ENCODE measurements around the gene AMN. TPM values are rescaled to one million over a fixed set of nuclear protein-coding genes. Genes with fewer than 3 reads are reported as not detected.

AMN gene
- total RNA-seq, 1 experiment from 2014 or later = not detected

GRCh38 chr14:102932484-102933248, 10.2 kb downstream of the AMN start:
- ChIA-PET CTCF (interaction anchor here (0.6 kb wide), 1 partner anchor 1972 kb away, joined by 4 read pairs; no protein-coding TSS in a partner anchor), POLR2A (no interaction called here)
- TF ChIP-seq CTCF (IDR thresholded peaks at IDR 0.05; ENCODE audit: unreplicated experiment) = no peak
- H3K4me1 Mint-ChIP-seq (ENCODE audit: insufficient read depth, unreplicated experiment) = peaks cover 6% of the 10 kb centered on the region
- H3K27ac Mint-ChIP-seq (ENCODE audit: low read depth, unreplicated experiment) = no peak overlapping the region
- DNase-seq (ENCODE audit: unreplicated experiment) = no peak
- H3K36me3 Mint-ChIP-seq (ENCODE audit: insufficient read depth, unreplicated experiment) = peaks cover 38% of the 10 kb centered on the region
- H3K9me3 Mint-ChIP-seq (ENCODE audit: unreplicated experiment) = no peaks in the 10 kb centered on the region
- no peaks in the 10 kb centered on the region for H3K27me3 Mint-ChIP-seq (ENCODE audit: insufficient read depth, unreplicated experiment)
- BruUV-seq (replicated peaks) = no TSS peak
- intact Hi-C loops (cut with micrococcal nuclease) = no loop called here
- no peak overlapping the region for H3K4me3 Mint-ChIP-seq (ENCODE audit: unreplicated experiment)

GRCh38 chr14:102933618-102934231, 11.3 kb downstream of the AMN start:
- H3K9me3 Mint-ChIP-seq (ENCODE audit: unreplicated experiment) = no peaks in the 10 kb centered on the region
- intact Hi-C loops (cut with micrococcal nuclease) = no loop called here
- DNase-seq (ENCODE audit: unreplicated experiment) = no peak
- H3K4me3 Mint-ChIP-seq (ENCODE audit: unreplicated experiment) = no peak overlapping the region
- ChIA-PET CTCF (no interaction called here), POLR2A (no interaction called here)
- H3K36me3 Mint-ChIP-seq (ENCODE audit: insufficient read depth, unreplicated experiment) = peaks cover 48% of the 10 kb centered on the region
- no peak overlapping the region for H3K27ac Mint-ChIP-seq (ENCODE audit: low read depth, unreplicated experiment)
- no peak for TF ChIP-seq CTCF (IDR thresholded peaks at IDR 0.05; ENCODE audit: unreplicated experiment)
- H3K4me1 Mint-ChIP-seq (ENCODE audit: insufficient read depth, unreplicated experiment) = peaks cover 6% of the 10 kb centered on the region
- BruUV-seq (replicated peaks) = no TSS peak
- no peaks in the 10 kb centered on the region for H3K27me3 Mint-ChIP-seq (ENCODE audit: insufficient read depth, unreplicated experiment)

GRCh38 chr14:102935756-102936155, 13.3 kb downstream of the AMN start:
- TF ChIP-seq CTCF (IDR thresholded peaks at IDR 0.05; ENCODE audit: unreplicated experiment) = no peak
- POLR2A ChIA-PET = no interaction called here
- Mint-ChIP-seq H3K27me3 (ENCODE audit: insufficient read depth, unreplicated experiment) (no peaks in the 10 kb centered on the region), H3K4me1 (ENCODE audit: insufficient read depth, unreplicated experiment) (peaks cover 12% of the 10 kb centered on the region), H3K27ac (ENCODE audit: low read depth, unreplicated experiment) (no peak overlapping the region), H3K9me3 (ENCODE audit: unreplicated experiment) (no peaks in the 10 kb centered on the region), H3K36me3 (ENCODE audit: insufficient read depth, unreplicated experiment) (peaks cover 64% of the 10 kb centered on the region), H3K4me3 (ENCODE audit: unreplicated experiment) (no peak overlapping the region)
- CTCF ChIA-PET = interaction anchor here (1.2 kb wide), 1 partner anchor 169 kb away, joined by 3 read pairs; no protein-coding TSS in a partner anchor
- intact Hi-C loops (cut with micrococcal nuclease) = no loop called here
- BruUV-seq (replicated peaks) = no TSS peak
- no peak for DNase-seq (ENCODE audit: unreplicated experiment)

GRCh38 chr14:102937331-102938175, 15.1 kb downstream of the AMN start:
- Mint-ChIP-seq H3K27me3 (ENCODE audit: insufficient read depth, unreplicated experiment) (no peaks in the 10 kb centered on the region), H3K36me3 (ENCODE audit: insufficient read depth, unreplicated experiment) (peaks cover 75% of the 10 kb centered on the region), H3K4me3 (ENCODE audit: unreplicated experiment) (no peak overlapping the region), H3K9me3 (ENCODE audit: unreplicated experiment) (no peaks in the 10 kb centered on the region), H3K4me1 (ENCODE audit: insufficient read depth, unreplicated experiment) (peaks cover 15% of the 10 kb centered on the region), H3K27ac (ENCODE audit: low read depth, unreplicated experiment) (no peak overlapping the region)
- BruUV-seq (replicated peaks) = no TSS peak
- TF ChIP-seq CTCF (IDR thresholded peaks at IDR 0.05; ENCODE audit: unreplicated experiment) = no peak
- POLR2A ChIA-PET = interaction anchor here (0.6 to 0.9 kb wide), 2 partner anchors 8 to 184 kb away, joined by 3 to 4 read pairs; no protein-coding TSS in a partner anchor
- intact Hi-C loops (cut with micrococcal nuclease) = no loop called here
- CTCF ChIA-PET = interaction anchor here (0.6 kb wide), 1 partner anchor 634 kb away, joined by 3 read pairs; no protein-coding TSS in a partner anchor
- no peak for DNase-seq (ENCODE audit: unreplicated experiment)

Measured in MCF 10A (cell line).